Measurements from ENCODE around the gene TKT.
"Not testable (repeated sequence)": the region's sequence is repeated elsewhere in the genome, so short reads cannot be mapped to it uniquely, and the experiment has no call there.

TKT gene

DNA sequence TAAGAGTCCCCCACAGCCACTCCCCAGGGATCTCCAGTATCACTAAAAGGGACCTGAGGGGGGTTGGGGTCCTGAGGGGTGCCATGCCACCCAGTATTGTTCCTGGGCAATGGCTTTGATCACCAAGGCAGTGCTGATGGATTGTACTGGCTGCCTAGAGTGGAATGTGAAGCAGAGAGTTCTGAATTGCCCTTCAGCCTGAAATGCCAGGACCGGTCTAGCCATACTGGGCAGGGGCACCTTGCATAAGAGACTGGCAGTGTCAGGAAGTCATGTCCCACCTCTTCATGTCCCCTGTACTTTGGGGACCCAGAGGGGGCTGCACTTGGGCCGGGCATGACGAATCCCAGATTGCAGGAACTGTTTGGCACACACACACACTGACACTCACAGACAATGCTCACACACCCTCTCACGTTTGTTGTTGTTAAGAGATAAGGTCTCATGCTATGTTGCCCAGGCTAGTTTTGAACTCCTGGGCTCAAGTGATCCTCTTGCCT is 4.5 kb upstream of the TKT start:
- in situ Hi-C loops (cut with MboI; ENCODE audit: low sequenced_read_pairs), result no loop called here

DNA sequence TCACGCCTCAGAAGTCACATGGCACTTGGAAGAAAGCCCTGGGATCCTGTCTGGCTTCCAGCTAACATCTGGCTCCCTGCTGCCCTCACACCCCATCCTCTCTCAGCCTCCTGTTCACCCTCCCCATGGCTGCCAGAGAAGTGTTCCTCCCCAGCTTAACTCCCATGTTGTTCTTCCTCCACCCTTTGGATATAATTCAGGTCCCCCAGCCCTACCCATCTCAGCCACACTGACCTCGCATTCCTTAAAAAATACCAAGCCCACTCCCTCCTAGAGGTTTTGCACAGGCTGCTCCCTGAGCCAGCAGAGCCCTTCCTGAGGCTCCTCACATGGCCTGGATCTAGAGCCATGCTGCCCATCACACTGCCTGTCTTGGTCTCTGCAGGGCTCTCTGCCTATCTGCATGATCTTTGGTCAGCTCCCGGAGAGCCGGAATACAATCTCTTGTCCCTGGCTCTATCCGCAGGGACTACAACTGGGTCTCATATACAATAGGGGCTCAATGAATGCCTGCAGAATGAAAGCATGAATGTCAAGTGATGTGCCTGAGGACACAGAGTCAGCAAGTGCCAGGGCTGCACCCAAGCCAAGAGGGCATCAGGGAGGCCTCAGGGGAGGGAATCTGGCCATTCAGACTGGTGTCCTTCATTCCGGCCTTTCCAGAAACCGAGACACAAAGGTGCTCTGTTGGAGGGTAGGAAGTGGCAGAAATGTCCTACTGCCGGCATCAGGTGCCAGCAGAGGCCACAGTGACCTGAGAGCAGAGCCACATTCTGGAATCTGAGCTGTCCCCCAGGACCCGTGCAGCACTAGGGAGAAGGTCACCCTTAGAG is 3.8 kb upstream of the TKT start:
- in situ Hi-C loops (cut with MboI; ENCODE audit: low sequenced_read_pairs), result no loop called here

DNA sequence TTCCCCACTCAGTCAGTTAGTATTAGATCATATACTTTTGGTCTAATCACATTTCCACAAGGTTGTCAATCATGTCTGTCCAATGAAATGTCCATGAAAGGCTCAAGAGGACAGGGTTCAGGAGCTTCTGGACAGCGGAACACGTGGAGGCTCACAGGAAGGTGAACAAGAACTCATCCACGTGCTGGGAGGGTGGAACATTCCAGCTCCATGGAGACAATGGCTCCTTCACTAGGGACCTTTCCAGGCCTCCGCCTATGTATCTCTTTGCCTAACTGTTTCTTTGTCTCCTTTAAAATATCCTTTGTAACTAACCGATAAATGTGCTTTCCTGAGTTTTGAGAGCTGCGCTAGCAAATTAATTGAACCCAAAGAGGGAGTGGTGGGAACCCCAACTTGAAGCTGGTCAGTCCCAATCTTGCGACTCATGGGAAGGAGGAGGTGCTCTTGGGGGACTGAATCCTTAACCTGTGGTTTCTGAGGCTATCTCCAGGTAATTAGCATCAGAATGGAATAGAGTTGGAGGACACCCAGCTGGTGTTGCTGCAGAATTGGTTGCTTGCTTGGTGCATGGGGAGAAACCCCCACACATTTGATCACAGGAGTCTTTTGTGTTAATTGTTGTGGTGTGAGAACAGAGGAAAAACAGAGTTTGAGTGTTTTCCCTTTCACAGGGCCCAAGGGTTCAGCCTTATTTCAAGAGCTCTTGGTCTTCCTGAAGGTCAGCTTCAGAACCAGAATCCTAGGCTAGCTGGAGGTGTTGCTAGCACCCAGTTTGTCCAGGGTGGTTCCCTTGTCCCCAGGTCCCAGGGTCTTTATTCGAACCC is 3.0 kb upstream of the TKT start:
- in situ Hi-C loops (cut with MboI; ENCODE audit: low sequenced_read_pairs), result no loop called here

DNA sequence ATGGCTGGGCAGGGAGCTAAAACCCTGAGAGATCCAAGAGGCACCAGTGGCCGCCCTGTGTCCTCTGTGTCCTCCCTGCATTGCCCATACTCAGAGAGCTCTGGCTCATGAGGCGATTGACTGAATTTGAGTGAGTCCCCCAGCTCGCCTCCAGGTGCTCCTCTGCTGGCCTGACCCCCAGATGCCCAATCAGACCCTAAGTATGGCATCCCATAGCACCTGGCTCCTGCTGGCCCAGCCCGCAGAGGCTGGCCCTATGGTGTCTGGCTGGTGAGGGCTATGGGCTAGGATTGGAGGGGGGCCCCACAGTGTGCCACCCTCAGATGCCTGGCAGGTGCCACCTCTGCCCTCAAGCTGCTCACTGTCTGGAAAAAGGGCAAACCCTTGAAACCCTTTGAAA is 1.6 kb upstream of the TKT start:
- in situ Hi-C loops (cut with MboI; ENCODE audit: low sequenced_read_pairs), result no loop called here

DNA sequence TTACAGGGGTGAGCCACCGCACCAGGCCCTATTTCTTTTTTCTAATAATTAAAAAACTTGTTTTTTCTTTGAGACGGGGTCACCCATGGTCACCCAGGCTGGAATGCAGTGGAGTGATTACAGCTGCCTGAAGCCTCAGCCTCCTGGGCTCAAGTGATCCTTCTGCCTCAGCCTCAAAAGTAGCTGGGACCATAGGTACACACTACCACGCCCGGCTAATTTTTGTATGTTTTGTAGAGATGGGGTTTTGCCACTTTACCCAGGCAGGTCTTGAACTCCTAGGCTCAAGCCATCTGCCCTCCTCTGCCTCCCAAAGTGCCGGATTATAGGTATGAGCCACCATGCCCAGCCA is 858 bp upstream of the TKT start:
- in situ Hi-C loops (cut with MboI; ENCODE audit: low sequenced_read_pairs), result no loop called here

DNA sequence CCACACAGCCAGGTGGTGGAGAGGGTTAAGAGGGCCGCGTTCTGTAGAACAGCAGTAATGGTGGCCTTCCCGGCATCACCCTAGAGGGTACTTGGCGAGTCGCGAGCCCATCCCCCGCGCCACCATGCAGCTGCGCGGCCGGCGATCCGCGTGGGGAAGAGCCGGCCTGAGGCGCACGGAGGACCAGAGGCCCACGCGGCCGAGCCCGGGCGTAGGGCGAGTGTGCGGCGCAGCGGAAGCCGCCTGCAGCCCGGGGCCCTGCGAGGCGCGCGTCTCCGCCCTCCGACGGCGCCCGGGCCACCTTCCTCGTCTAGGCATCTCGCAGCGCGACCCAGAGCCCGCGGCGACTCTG is 423 bp downstream of the TKT start:
- in situ Hi-C loops (cut with MboI; ENCODE audit: low sequenced_read_pairs), result no loop called here

DNA sequence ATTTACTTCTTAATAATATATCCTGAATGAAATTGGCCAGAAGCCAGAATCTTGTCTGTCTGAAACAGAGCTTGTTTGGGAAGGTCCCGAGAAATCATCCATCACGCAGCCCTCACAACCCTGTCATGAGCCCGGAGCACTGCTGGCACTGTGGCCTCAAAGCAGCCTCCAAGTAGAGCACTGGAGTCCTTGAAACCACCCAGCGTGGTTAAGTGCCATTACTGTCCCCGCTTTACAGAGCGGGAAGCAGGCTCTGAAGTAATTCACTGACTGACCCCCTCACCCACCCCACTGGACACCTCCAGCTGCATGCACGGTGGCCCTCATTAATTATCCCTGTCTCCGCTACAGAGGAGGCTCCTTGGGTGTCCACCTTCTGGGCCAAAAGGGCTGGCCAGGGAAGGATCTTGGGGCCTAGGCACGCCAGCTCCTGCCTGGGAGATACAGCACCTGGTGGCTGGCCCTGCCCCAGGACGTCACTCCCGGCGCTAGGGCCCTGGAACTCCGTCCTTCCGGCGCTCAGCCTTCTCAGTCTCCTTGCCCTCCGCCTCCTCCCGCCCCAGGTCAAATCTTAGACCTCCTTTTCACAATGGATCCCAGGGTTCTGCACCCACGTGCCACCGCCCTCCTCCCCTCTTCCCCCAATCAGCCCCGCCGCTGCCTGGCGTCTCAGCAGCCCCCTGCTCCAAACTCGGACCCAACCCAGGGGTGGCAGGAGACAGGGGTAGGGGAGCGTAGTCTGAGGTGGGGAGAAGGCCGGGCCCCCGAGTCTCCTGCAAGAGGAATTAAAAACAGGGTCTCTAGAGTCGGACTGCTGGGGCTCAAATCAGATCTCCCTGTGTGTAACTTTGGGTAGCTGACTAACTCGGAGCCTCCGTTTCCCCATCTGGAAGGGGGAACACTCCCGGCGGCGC is 1.1 kb downstream of the TKT start:
- in situ Hi-C loops (cut with MboI; ENCODE audit: low sequenced_read_pairs), result no loop called here

DNA sequence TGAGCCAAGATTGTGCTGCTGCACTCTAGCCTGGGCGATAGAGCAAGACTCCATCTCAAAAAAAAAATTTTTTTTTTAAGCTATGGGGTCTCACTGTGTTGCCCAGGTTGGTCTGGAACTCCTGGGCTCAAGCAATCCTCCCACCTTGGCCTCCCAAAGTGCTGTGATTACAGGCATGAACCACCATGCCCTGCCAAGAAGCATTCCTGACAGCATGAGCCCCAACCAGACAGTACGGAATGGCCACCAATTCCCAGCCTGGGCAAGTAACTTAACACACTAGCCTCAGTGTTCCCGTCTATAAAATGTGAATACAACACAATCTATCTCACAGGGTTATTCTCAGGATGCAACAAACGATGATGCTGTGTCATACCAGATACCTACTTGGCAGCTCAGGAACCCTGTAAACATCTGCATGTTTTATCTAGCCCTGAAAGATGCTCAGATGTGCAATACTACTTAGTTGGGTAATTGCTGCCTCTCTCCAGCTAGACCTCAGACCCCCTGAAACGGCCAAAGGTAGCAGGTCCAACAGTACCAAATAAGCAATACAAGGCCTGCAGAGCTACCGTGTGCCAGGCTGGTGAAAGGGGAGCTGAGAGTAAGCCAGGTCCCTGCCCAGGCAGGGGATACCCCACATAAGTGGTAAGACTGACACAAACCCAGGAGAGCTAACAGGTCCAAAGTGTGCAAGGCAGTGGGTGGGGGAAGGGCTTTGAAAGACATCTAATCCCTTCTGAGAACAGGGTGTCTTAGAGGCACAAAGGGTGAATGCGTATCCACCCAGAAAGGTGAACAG is 1.9 kb downstream of the TKT start:
- in situ Hi-C loops (cut with MboI; ENCODE audit: low sequenced_read_pairs), result no loop called here

DNA sequence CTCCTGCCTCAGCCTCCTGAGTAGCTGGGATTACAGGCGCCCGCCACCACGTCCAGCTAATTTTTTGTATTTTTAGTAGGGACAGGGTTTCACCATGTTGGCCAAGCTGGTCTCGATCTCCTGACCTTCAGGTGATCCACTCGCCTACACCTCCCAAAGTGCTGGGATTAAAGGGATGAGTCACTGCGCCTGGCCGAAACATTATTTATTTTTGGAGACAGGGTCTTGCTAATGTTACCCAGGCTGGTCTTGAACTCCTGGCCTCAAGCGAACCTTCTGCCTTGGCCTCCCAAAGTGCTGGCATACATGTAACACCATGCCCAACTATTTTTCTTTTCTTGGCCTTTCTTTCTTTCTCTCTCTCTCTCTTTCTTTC is 2.9 kb downstream of the TKT start:
- in situ Hi-C loops (cut with MboI; ENCODE audit: low sequenced_read_pairs), result not testable (repeated sequence)

DNA sequence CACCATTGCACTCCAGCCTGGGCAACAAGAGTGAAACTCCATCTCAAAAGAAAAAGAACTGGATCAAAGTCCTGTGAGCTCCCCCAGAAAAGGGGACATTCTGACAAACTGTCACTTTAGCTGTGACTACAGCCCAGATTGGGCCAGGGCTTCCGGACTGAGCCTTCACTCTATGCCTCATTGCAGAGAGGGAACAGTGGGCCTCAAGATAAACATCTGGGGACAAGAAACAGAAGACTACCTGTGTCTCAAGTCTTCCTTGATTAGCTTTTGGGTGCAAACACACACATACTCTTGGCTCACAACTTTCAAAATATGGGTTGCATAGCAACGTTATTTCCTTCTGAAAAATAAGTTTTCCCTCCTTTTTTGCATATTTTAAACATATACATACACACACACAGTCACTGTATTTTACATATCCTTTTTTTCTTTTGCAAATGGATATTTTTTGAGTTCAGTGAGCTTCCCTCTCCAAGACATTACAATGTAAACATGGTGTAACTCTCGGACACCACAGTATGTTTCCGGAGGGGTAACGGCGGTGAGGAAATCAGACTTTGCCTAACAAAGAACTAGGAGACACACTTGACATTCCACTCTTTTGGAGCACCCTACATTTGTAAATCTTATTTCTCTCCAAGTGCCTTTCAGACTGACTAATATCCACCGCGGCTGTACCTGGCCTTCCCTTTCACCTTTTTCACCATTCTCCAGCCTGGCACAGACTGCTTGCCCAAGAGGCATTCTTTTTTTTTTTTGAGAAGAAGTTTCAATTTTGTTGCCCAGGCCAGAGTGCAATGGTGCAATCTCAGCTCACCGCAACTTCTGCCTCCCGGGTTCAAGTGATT is 3.5 kb downstream of the TKT start:
- in situ Hi-C loops (cut with MboI; ENCODE audit: low sequenced_read_pairs), result no loop called here

DNA sequence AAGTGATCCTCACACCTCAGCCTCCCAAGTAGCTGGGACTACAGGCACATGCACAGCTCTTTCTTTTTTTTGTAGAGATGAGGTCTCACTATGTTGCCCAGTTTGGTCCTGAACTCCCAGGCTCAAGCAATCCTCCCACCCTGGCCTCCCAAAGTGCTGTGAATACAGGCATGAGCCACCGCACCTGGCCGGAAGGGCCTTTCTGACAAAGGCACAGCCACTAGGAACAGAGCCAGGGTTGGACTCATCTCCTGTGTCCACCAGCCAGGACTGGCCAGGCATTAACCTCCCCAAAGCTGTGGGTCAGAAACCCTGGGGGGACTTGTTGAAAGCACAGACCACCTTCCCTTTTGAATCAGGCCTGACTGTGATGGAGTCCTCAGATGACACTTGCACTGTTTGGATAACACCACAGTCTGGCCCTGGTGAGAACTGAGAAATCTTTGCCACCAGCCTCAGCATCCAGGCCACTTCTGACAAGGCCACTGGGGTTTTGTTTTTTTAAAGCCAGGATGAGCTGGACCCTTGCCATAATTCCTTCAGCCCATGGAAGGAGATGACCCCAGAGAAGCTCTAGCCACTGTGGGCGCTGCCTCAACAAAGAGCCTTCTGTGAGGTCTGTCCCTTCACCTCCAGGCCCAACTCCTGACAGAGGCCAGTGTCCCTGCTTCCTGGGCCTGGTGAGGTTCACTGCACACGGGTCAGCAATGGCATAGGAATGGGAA is 4.8 kb downstream of the TKT start:
- in situ Hi-C loops (cut with MboI; ENCODE audit: low sequenced_read_pairs), result no loop called here

DNA sequence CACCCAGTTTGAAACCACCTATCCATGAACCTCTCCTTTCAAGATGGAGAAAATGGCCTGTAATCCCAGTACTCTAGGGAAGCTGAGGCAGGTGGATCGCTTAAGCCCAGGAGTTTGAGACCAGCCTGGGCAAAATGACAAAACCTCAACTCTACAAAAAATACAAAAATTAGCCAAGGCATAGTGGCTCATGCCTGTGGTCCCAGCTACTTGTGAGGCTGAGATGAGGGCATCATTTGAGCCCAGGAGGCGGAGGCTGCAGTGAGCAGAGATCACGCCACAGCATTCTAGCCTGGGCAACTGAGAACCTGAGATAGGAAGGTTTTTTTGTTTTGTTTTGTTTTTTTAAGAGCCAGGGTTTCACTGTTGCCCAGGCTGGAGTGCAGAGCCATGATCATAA is 5.4 kb downstream of the TKT start:
- in situ Hi-C loops (cut with MboI; ENCODE audit: low sequenced_read_pairs), result no loop called here

DNA sequence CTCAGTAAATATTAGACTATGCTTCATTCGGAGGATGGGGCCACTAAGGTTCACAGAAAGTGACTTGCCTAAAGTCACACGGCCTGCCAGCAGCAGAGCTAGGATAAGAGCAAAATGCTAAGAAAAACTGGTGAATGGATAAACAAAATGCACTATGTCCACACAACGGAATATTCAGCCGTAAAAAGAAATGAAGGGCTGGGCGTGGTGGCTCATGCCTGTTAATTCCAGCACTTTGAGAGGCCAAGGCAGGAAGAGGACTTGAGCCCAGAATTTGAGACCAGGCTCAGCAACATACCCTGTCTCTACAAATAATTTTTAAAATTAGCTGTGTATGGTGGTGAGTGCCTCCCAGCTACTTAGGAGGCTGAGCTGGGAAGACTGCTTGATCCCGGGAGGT is 7.7 kb downstream of the TKT start:
- in situ Hi-C loops (cut with MboI; ENCODE audit: low sequenced_read_pairs), result no loop called here

DNA sequence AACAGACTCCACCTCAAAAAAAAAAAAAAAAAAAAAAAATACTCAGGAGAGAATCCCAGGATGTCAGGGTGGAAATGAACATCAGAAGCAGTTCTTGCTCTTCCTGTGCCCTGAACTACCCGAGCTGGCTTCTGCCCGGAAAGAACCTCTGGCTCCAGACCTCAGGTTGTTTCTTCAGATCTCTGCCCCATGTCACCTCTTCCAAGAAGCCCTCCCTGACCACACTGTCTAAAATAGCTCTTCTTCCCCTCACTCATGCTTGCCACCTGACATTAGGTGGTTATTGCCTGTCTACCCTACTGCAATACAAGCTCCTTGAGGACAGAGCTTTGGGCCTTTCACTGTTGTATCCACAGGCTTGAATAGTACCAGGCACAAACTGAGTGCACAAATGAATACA is 8.2 kb downstream of the TKT start:
- in situ Hi-C loops (cut with MboI; ENCODE audit: low sequenced_read_pairs), result no loop called here

DNA sequence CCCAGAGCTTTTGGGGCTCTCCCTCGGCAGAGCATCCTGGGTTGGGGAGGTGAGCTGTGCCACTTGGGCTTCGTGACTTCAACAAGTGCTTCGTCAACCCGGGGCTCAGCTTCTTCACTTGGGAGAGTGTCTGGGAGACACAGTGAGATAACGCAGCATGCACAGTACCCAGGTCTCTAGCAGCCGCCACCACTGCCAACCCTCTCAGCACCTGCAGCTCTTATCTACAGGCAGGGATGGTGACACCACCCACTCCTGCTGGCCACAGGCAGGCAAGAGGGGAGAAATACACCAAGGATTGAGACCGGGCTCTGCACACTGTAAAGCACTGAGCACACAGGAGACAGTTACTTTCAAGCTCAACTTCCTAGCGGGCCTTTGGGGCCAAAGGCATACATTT is 11.6 kb downstream of the TKT start:
- in situ Hi-C loops (cut with MboI; ENCODE audit: low sequenced_read_pairs), result no loop called here

DNA sequence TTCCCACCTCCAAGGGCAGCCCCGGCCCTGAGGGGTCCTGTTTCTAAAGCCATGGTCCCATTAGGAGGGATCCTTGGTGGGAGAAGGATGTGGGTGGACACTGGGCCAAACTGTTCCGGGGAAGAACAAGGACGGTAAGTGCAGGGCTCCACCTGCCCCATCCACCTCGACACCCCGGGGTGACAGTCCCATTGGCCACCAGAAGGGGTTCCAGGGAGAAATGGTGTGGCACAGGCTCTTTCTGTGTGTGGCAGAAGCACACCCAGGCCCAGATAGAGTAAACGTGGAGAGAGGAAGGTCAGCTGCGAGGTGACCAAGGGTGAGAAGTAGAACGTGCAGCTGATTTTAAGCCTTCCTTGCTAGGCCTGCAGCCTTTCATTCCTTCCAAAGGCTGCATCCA is 12.0 kb downstream of the TKT start:
- in situ Hi-C loops (cut with MboI; ENCODE audit: low sequenced_read_pairs), result no loop called here

DNA sequence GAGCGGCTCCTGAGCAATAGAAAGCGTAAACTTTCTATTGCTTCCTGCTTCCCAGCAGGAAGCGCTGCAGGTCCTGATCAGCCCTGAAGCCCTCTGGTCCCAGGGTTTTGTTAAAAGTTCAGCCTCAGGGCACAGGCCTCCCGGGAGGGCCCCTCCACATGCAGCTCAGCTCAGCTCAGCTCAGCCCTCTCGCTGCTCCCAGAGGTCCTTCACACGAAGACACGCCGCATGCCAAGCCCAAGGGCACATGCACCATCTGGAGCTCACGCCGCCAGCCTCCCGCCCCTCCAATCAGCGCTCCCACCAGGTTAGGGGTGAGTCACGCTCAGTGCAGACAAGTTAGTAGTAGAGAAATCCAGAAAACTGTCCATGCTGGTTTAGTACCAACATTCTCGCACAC is 12.7 kb downstream of the TKT start:
- in situ Hi-C loops (cut with MboI; ENCODE audit: low sequenced_read_pairs), result no loop called here

DNA sequence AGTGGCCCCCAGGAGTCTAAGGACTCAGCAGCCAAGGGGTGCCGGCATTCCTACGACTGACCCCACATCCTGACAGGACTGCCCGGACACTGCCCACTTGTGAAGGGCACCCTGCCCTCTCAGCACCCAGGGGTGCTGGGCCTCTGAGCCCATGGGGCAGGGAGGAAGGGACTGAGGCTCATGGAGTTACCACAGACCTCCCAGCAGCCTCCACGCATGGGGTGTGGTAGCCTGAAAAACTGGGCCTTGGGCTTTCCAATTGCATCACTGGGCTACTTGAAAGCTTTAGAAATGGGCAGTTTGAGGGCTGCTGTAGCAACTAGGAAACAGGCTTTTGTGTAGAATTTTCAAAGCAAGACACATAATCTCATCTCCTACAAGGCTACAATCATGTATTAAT is 13.2 kb downstream of the TKT start:
- in situ Hi-C loops (cut with MboI; ENCODE audit: low sequenced_read_pairs), result no loop called here

DNA sequence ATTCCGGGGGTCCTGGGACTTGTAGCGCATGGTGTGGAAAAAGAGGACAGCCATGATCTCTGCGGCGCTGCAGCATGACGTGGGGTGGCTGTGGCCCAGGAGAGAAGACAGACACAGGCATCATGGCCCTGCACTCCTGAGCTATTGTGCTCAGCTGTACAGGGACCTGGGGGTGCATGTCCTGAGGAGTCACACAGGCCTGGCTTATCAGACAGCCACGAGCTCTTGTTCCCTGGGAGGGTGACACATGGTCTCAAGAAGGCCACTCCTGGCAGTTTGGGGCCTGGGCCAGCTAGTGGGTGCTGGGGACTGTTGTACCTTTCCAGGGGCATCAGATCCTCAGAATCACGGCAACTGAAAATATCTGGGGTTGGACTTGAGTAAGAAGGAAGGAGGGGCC is 13.7 kb downstream of the TKT start:
- in situ Hi-C loops (cut with MboI; ENCODE audit: low sequenced_read_pairs), result no loop called here
